ENCODE results near the gene OLFML1. TPM values are rescaled to one million over a fixed set of nuclear protein-coding genes. Genes with fewer than 3 reads are reported as not detected.

The OLFML1 gene
- total and polyA plus RNA-seq, 9 donors, result 16.3 to 114 (median 38.8) TPM

- intact Hi-C loops (cut with DNase I), result no loop called here
- Histone ChIP-seq H3K9me3 (no peaks in the 10 kb centered on the region), H3K27me3 (no peaks in the 10 kb centered on the region), H3K4me3 (no peak overlapping the region), H3K27ac (no peak overlapping the region), H3K36me3 (no peaks in the 10 kb centered on the region), H3K4me1 (ENCODE audit: insufficient read depth) (no peaks in the 10 kb centered on the region)
- 75 to 94% (median 83%) methylated on average over 3 of the region's 3 CpGs for WGBS, 3 donors
- DNase-seq, result no peak
- TF ChIP-seq EP300 (IDR thresholded peaks at IDR 0.05), result no peak
- no peak for TF ChIP-seq POLR2A (IDR thresholded peaks at IDR 0.05)
- TF ChIP-seq CTCF (IDR thresholded peaks at IDR 0.05), result no peak
These were observed 45.5 kb upstream of the OLFML1 start for GRCh38 chr11:7439746-7440320.

- Histone ChIP-seq H3K9me3 (no peaks in the 10 kb centered on the region), H3K4me3 (no peak overlapping the region), H3K4me1 (ENCODE audit: insufficient read depth) (no peaks in the 10 kb centered on the region), H3K27ac (no peak overlapping the region), H3K36me3 (no peaks in the 10 kb centered on the region), H3K27me3 (no peaks in the 10 kb centered on the region)
- 48 to 60% (median 57%) methylated on average over 6 of the region's 6 CpGs for WGBS, 3 donors
- intact Hi-C loops (cut with DNase I), result no loop called here
- DNase-seq, result peak; percentile 30 to 71 (median 54)
- TF ChIP-seq EP300 (IDR thresholded peaks at IDR 0.05) (no peak), POLR2A (IDR thresholded peaks at IDR 0.05) (no peak), CTCF (IDR thresholded peaks at IDR 0.05) (peak; percentile 31 to 49 (median 36))
These were observed 42.6 kb upstream of the OLFML1 start for GRCh38 chr11:7442588-7443215.

GRCh38 chr11:7444091-7444981 lies 41.0 kb upstream of the OLFML1 start:
- H3K4me3 ChIP-seq, result no peak overlapping the region
- H3K36me3 ChIP-seq, result no peaks in the 10 kb centered on the region
- no peaks in the 10 kb centered on the region for H3K27me3 ChIP-seq
- TF ChIP-seq EP300 (IDR thresholded peaks at IDR 0.05) (no peak), POLR2A (IDR thresholded peaks at IDR 0.05) (no peak), CTCF (IDR thresholded peaks at IDR 0.05) (no peak)
- H3K4me1 ChIP-seq (ENCODE audit: insufficient read depth), result no peaks in the 10 kb centered on the region
- intact Hi-C loops (cut with DNase I), result no loop called here
- 28 to 34% (median 33%) methylated on average over 6 of the region's 6 CpGs for WGBS, 3 donors
- DNase-seq, result no peak
- no peak overlapping the region for H3K27ac ChIP-seq
- no peaks in the 10 kb centered on the region for H3K9me3 ChIP-seq

- TF ChIP-seq EP300 (IDR thresholded peaks at IDR 0.05) (no peak), CTCF (IDR thresholded peaks at IDR 0.05) (no peak), POLR2A (IDR thresholded peaks at IDR 0.05) (no peak)
- intact Hi-C loops (cut with DNase I), result no loop called here
- WGBS, 3 donors, result 85 to 87% (median 86%) methylated on average over 5 of the region's 5 CpGs
These were observed 39.7 kb upstream of the OLFML1 start for GRCh38 chr11:7445564-7445963.

More at GRCh38 chr11:7445564-7445963, 39.7 kb upstream of the OLFML1 start:
- H3K27me3 ChIP-seq, result no peaks in the 10 kb centered on the region
- H3K36me3 ChIP-seq, result no peaks in the 10 kb centered on the region
- no peak overlapping the region for H3K27ac ChIP-seq
- H3K4me1 ChIP-seq (ENCODE audit: insufficient read depth), result no peaks in the 10 kb centered on the region
- no peak for DNase-seq
- H3K4me3 ChIP-seq, result no peak overlapping the region
- no peaks in the 10 kb centered on the region for H3K9me3 ChIP-seq
